ENCODE results near the gene SUPT5H. TPM values are rescaled to one million over a fixed set of nuclear protein-coding genes. Genes with fewer than 3 reads are reported as not detected.

The SUPT5H gene
- total RNA-seq, 1 experiment from 2014 or later: 42.3 TPM

DNA sequence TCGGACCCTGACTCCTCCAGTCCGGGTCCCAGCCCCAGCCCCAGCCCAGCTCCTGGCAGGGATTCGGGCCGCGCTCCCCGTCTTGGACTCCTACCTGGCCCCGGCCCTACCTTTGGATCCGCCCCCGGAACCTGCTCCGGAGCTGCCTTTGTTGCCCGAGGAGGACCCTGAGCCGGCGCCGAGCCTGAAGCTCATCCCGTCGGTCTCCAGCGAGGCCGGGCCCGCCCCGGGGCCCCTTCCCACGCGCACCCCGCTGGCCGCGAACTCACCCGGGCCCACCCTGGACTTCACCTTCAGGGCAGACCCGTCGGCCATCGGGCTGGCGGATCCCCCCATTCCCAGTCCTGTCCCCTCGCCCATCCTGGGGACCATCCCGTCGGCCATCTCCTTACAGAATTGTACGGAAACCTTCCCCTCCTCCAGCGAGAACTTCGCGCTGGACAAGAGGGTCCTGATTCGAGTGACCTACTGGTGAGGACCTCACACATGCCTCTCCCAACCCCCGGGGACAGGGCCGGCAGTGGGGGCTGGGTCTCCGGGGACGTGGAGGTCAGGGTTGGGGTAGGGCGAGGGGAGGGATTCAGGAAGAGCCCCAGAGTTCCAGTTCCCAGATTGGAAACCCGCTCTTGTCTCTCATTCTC is 70.3 kb downstream of the SUPT5H start:
- no peak for DNase-seq (ENCODE audit: extremely low read depth, low read depth)

DNA sequence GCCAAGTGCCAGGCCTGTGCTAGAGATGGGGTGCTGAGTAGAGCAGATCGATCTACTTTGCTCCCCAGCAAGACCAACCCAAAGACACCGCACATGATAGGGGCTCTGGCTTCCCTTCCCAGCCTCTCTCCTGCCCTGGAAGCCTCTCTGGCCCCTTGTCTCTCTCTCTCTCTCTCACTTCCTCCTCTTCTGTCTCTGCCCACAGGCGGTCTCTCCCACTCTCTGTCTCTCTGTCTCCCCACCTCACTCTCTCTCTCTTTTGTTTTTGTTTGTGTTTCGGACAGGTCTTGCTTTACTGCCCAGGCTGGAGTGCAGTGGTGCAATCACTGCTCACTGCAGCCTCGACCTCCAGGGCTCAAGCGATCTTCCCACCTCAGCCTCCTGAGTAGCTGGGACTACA is 70.9 kb downstream of the SUPT5H start:
- DNase-seq (ENCODE audit: extremely low read depth, low read depth): no peak

DNA sequence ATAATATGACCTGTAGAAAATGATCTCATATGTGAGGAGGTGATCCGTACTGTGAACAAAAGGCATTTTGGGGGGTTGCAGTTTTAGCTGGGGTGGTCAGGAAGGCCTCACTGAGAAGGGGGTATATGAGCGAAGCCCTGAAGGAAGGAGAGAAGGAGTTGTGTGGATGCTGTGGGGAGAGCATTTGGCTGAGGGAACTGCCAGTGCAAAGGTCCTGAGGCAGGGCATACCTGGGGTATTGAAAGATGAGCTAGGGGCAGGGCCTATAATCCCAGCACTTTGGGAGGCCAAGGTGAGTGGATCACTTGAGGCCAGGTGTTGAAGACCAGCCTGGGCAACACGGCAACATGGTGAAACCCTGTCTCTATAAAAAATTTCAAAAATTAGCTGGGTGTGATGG is 72.0 kb downstream of the SUPT5H start:
- DNase-seq (ENCODE audit: extremely low read depth, low read depth): no peak

DNA sequence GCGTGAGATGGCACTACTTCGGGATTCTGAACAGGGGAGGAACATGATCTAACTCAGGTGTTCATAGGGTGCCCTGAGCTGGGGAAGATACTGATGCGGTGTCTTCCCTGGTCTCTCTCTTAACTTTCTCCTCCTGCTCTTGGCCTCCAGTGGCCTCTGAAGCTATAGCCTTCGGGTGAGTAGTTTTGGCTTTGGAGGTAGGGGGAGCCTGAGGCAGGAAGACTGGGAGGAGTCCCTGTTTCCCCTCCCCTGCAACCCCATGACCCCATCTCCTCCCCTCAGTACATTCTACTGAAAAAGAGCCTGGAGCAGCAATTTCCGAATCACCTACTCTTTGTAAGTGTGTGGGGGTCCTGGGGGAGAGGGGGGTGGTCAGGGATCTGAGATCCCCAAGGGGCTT is 73.1 kb downstream of the SUPT5H start:
- DNase-seq (ENCODE audit: extremely low read depth, low read depth): no peak

DNA sequence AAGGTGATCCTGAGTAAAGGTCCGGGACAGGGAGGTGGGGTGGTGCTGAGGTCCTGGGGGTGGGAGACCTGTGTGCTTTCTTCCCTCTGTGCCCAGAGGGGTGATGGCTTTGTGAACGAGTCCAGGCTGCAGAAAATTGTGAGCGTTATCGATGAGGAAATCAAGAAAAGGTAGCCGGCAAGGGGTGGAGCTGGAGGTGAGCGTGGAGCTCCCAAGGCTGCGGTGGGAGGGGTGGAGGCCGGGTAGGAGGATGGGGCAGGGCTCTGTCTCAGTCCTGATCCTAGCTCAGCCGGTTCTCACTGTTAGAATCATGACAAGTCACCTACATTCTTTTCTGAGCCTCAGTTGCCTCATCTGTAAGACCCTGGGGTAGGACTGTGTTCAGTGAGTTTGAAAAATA is 73.6 kb downstream of the SUPT5H start:
- no peak for DNase-seq (ENCODE audit: extremely low read depth, low read depth)

DNA sequence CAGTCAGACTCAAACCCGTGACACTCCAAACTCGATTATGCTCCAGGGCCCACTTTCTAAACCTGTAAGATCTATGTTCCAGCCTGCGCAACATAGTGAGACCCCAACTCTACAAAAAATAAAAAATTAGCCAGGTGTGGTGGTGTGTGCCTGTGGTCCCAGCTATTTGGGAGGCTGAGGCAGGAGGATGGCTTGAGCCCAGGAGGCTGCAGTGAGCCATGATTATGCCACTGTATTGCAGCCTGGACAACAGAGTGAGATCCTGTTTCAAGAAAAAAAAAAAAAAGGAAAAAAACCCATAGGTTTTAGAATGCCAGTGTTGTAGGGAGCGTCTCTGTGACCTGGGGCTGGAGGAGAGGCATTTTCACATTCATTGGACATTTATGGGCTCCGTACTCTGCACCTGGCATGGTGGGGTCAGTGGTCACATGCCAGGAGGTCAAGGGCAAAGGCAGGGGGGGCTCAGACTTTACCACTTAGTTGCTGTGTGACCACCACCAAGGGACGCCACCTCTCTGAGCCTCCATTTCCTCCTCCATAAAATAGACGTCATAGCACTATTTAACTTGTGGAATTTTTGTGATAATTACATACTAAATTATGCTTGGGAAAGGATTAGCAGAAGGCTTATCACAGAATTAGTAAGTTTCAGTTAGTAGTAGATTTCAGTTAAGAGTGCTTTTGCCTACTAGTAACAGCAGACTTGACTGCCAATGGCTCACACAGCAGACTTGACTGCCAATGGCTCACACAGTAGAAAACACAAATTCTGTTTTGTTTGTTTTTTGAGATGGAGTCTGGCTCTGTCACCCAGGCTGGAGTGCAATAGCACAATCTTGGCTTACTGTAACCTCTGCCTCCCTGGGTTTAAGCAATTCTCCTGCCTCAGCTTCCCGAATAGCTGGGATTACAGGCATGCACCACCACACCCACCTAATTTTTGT is 75.4 kb downstream of the SUPT5H start:
- no peak for DNase-seq (ENCODE audit: extremely low read depth, low read depth)

DNA sequence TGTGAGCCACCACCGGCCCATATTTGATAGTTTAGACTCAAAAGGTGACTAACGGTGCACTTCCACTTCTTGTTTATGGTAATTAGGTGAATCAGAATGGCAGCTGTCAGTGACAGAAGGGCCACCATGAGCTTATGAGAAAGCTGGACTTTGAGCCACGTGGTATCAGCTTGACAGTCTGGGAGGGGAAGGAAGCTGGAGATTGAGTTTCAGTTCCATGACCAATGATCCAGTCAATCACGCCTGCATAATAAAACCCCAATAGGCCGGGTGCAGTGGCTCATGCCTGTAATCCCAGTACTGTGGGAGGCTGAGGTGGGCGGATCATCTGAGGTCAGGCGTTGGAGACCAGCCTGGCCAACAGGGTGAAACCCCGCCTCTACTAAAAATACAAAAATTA is 79.1 kb downstream of the SUPT5H start:
- DNase-seq (ENCODE audit: extremely low read depth, low read depth): no peak

DNA sequence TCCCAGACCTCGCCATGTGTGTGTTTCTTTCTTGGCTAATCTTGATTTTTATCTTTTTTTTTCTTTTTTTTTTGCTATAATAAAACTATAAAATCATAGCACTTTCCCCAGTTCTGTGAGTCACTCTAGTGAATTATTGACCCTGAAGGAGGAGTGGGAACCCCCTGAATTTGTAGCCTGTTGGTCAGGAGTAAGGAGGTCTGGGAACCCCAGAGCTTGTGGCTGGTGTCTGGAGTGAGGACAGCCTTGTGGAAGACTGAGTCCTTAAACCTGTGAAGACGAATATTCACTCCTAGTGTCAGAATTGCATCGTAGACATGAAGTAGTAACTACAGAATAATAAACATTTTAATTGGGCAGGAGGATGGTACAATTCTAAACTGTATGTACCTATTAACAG is 79.8 kb downstream of the SUPT5H start:
- DNase-seq (ENCODE audit: extremely low read depth, low read depth): no peak

Small RNA genes within 50 kb of the gene (small RNA-seq; reads per million reads assigned to genes)
- 0 reads per million in 2 experiments for gene MIR4530

Other genes starting within 250 kb of the SUPT5H start
- gene NCCRP1, start 248.6 kb upstream of the SUPT5H start, total RNA-seq (2014; rRNA removed; shearing (Covaris generic)): 0.05 TPM in 1 of 2 replicates, not detected in the other
- not detected in 2 replicates for gene SYCN, start 241.3 kb upstream of the SUPT5H start, total RNA-seq (2014; rRNA removed; shearing (Covaris generic))
- not detected in 2 replicates for gene IFNL3, start 200.6 kb upstream of the SUPT5H start, total RNA-seq (2014; rRNA removed; shearing (Covaris generic))
- gene IFNL4, start 196.7 kb upstream of the SUPT5H start, total RNA-seq (2014; rRNA removed; shearing (Covaris generic)): not detected in 2 replicates
- not detected in 2 replicates for gene IFNL2, start 177.2 kb upstream of the SUPT5H start, total RNA-seq (2014; rRNA removed; shearing (Covaris generic))
- not detected in 2 replicates for gene IFNL1, start 149.2 kb upstream of the SUPT5H start, total RNA-seq (2014; rRNA removed; shearing (Covaris generic))
- 0.66 and 0.79 TPM in 2 replicates for gene LRFN1, start 124.7 kb upstream of the SUPT5H start, total RNA-seq (2014; rRNA removed; shearing (Covaris generic))
- gene GMFG, start 109.5 kb upstream of the SUPT5H start, total RNA-seq (2014; rRNA removed; shearing (Covaris generic)): not detected in 2 replicates
- 57.7 and 57.8 TPM in 2 replicates for gene SAMD4B, start 103.2 kb upstream of the SUPT5H start, total RNA-seq (2014; rRNA removed; shearing (Covaris generic))
- 21.1 and 27.7 TPM in 2 replicates for gene PAF1, start 54.5 kb upstream of the SUPT5H start, total RNA-seq (2014; rRNA removed; shearing (Covaris generic))
- gene MED29, start 54.2 kb upstream of the SUPT5H start, total RNA-seq (2014; rRNA removed; shearing (Covaris generic)): 20.8 and 22.5 TPM in 2 replicates
- 15.1 and 24.6 TPM in 2 replicates for gene ZFP36, start 38.7 kb upstream of the SUPT5H start, total RNA-seq (2014; rRNA removed; shearing (Covaris generic))
- 16.7 and 18.0 TPM in 2 replicates for gene PLEKHG2, start 32.9 kb upstream of the SUPT5H start, total RNA-seq (2014; rRNA removed; shearing (Covaris generic))
- 541 and 944 TPM in 2 replicates for gene RPS16, start 9.6 kb upstream of the SUPT5H start, total RNA-seq (2014; rRNA removed; shearing (Covaris generic))
- gene TIMM50, start 35.3 kb downstream of the SUPT5H start, total RNA-seq (2014; rRNA removed; shearing (Covaris generic)): 75.6 and 81.7 TPM in 2 replicates
- gene DLL3, start 53.4 kb downstream of the SUPT5H start, total RNA-seq (2014; rRNA removed; shearing (Covaris generic)): 4.0 and 5.8 TPM in 2 replicates
- gene SELENOV, start 69.6 kb downstream of the SUPT5H start, total RNA-seq (2014; rRNA removed; shearing (Covaris generic)): not detected in 2 replicates
- gene EID2B, start 87.3 kb downstream of the SUPT5H start, total RNA-seq (2014; rRNA removed; shearing (Covaris generic)): 3.3 and 4.9 TPM in 2 replicates
- gene EID2, start 94.6 kb downstream of the SUPT5H start, total RNA-seq (2014; rRNA removed; shearing (Covaris generic)): 10.7 and 12.6 TPM in 2 replicates
- not detected in 2 replicates for gene LGALS13, start 156.9 kb downstream of the SUPT5H start, total RNA-seq (2014; rRNA removed; shearing (Covaris generic))
- gene LGALS16, start 210.3 kb downstream of the SUPT5H start, total RNA-seq (2014; rRNA removed; shearing (Covaris generic)): not detected in 2 replicates